Liver (tissue), 3 donors: Measurements from ENCODE around the gene SMPDL3B.

Source experiments
- ATF3 ChIP-seq: IDR thresholded peaks from 2 replicates; pipeline ENCODE4 v1.6.1; 2016; ENCODE audit warnings: antibody characterized with exemption
- CTCF ChIP-seq: fragments of 150-350 bp; IDR thresholded peaks from 2 replicates; pipeline ENCODE4 v1.5.1; 2017; ENCODE audit warnings: improper control_type of control experiment, low read depth, low read length; ENCODE audit not compliant: missing input control
- FOXA1 ChIP-seq: IDR thresholded peaks from 2 replicates; pipeline ENCODE4 v1.6.1; 2016; ENCODE audit warnings: antibody characterized with exemption
- GABPA ChIP-seq, 2 donors: IDR thresholded peaks in 1 of 2; conservative IDR thresholded peaks in 1 of 2; 2 replicates each; pipeline ENCODE4 v1.6.1; 2016; ENCODE audit warnings: antibody characterized with exemption in 2 of 2, mild to moderate bottlenecking in 1 of 2, moderate library complexity in 1 of 2
- JUND ChIP-seq, 2 donors: IDR thresholded peaks; 2 replicates each; pipeline ENCODE4 v1.6.1; 2016; ENCODE audit warnings: antibody characterized with exemption in 2 of 2
- MAX ChIP-seq: IDR thresholded peaks from 2 replicates; pipeline ENCODE4 v1.6.1; 2016; ENCODE audit warnings: antibody characterized with exemption
- RAD21 ChIP-seq, 2 donors: IDR thresholded peaks; 2 replicates each; pipeline ENCODE4 v1.6.1; 2016; ENCODE audit warnings: antibody characterized with exemption in 2 of 2, mild to moderate bottlenecking in 2 of 2
- REST ChIP-seq: IDR thresholded peaks from 2 replicates; pipeline ENCODE4 v1.6.1; 2016; ENCODE audit warnings: antibody characterized with exemption, mild to moderate bottlenecking
- RXRA ChIP-seq, 2 donors: IDR thresholded peaks; 2 replicates each; pipeline ENCODE4 v1.6.1; 2017 to 2018; ENCODE audit warnings: antibody characterized with exemption in 2 of 2, mild to moderate bottlenecking in 1 of 2
- TAF1 ChIP-seq: conservative IDR thresholded peaks from 2 replicates; pipeline ENCODE4 v1.6.1; 2016; ENCODE audit warnings: antibody characterized with exemption, mild to moderate bottlenecking
- YY1 ChIP-seq: IDR thresholded peaks from 2 replicates; pipeline ENCODE4 v1.6.1; 2016; ENCODE audit warnings: antibody characterized with exemption, mild to moderate bottlenecking
- ZBTB33 ChIP-seq: IDR thresholded peaks from 2 replicates; pipeline ENCODE4 v1.6.1; 2016; ENCODE audit warnings: antibody characterized with exemption
- donor health status: healthy.
- donor health status: healthy.

GRCh38 chr1:27931184-27931583 is 3.6 kb upstream of the SMPDL3B start:
- no peak for TF ChIP-seq CTCF
- TF ChIP-seq FOXA1: no peak
- TF ChIP-seq JUND (IDR thresholded peaks at IDR 0.05): no peak
- no peak for TF ChIP-seq TAF1
- TF ChIP-seq GABPA (IDR thresholded peaks at IDR 0.05 in 1 of 2, conservative IDR thresholded peaks at IDR 0.05 in 1 of 2): no peak
- no peak for TF ChIP-seq MAX
- TF ChIP-seq RAD21 (IDR thresholded peaks at IDR 0.05): no peak
- TF ChIP-seq ATF3: no peak
- TF ChIP-seq REST: no peak
- TF ChIP-seq YY1: no peak
- TF ChIP-seq RXRA (IDR thresholded peaks at IDR 0.05): no peak
- no peak for TF ChIP-seq ZBTB33
